HG03439 (cell line): ENCODE results near the gene JOSD2.

Experiments used
- ATAC-seq: cut with Tn5 transposase; IDR thresholded peaks from one replicate; pipeline ENCODE4 v1.9.1; 2021; ENCODE audit warnings: mild to moderate bottlenecking, moderate library complexity; ENCODE audit not compliant: unreplicated experiment

Gene JOSD2

DNA sequence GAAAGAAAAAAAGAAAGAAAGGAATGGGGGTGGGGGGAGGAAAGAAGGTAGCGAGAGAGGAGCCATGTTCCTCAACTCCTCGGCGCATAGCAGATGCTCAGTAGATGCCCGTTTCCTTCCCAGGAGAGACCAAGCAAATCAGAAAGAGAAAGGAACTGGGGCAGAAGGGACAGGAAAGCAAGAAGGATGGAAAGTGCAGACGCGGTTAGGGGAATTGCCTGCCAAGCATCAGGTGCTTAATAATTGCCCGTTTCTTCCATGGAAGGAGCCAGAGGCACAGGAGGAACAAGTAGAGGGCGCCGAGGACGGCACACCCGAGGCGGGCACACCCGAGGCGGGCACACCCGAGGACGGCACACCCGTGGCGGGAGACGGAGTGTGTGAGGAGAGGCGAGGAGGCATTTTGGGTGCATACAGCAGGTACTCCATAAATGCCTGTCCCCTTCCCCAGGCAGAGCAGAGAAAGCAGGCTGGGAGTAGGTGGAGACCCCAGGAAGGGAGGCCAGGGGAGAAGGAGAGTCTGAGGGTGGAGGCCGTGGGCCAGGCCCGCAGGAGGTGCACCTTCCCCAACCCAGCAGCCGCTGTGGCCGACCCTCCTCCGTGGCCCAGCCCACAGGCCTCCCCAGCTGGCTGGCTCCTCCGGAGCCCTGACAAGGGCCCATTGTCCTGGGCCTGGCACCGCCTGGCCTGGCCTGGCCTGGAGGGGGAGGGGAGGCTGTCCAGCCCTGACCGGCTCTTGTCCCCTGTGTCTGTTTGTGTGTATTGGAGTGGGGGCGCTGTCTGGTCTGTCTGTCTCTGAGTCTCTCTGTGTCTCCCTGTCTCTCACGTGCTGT, 14.6 kb downstream of the JOSD2 start:
- ATAC-seq: no peak

DNA sequence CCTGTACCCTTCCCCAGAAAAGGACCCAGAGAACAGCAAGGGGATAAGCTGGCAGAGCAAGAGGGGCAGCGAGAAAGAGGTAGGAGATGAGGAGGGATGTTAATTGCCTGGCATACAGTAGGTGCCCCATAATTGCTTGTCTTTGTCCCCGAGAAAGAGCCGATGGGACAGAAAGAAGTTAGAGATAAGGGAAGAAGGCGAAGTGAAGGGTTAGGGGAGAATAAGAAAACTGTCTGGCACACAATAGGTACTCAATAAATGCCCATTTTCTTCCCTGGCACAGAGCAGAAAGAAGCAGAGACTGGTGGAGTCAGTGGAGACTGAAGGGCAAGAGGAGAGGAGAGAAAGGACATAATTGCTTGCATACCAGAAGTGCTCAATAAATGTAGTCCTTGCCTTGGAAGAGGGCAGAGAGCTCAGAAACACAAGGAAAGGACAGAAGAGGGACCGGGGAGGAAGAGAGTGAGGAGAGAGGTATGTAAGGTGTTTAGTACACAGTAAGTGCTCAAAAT, 15.9 kb downstream of the JOSD2 start:
- no peak for ATAC-seq

DNA sequence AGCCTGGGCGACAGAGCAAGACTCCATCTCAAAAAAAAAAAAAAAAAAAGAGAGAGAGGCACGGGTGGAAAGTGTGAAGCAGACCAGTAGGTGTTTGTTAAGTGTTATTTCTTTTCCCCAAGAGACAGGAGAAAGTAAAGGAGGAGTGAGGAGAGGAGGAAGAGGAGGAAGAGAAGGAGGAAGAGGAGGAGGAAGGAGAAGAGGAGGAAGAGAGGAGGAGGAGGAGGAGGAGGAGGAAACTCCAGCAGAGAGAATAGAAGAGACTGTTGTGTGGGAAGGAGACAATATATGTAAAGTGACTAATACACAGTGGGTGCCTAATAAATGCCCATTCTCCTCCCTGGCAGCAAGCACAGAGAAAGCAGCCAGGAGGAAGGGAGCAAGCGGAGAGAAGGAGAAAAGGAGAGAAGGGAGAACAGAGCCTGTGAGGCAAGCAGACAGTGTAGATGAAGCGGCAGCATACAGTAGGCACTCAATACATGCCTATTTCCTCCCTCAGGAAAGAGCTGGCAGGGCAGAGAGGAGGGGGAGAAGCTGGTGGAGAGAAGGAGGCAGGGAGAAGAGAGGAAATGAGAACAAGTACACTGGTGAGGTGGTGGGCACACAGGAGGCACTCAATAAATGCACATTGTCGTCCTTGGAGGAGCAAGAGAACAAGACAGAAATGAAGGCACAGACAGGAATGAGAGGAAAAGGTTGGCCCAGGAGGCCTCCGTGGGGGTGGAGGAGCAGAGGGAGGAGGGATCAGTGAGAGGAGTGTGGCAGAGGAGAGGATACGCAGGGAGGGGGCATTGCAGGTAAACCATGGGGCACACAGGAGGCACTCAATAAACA, 16.6 kb downstream of the JOSD2 start:
- no peak for ATAC-seq

DNA sequence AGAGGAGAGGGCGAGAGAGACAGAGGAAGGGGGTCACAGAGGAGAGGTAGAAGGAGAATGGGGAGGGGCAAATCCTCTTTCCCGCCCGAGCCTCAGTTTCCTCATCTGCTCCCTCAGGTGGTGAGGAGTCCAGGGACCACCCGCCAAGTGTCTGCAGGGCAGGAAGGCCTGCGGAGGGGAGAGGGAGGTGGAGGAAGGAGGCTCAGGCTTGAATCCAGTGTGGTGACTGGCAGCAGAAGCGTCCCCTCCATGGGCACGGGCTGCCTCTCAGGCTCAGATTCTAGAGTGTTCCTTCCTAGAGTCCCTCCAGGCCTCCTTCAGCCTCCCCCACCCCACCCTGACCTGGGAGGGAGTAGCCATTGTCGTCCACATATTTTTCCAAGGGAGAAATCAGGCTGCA, 17.8 kb downstream of the JOSD2 start:
- no peak for ATAC-seq

DNA sequence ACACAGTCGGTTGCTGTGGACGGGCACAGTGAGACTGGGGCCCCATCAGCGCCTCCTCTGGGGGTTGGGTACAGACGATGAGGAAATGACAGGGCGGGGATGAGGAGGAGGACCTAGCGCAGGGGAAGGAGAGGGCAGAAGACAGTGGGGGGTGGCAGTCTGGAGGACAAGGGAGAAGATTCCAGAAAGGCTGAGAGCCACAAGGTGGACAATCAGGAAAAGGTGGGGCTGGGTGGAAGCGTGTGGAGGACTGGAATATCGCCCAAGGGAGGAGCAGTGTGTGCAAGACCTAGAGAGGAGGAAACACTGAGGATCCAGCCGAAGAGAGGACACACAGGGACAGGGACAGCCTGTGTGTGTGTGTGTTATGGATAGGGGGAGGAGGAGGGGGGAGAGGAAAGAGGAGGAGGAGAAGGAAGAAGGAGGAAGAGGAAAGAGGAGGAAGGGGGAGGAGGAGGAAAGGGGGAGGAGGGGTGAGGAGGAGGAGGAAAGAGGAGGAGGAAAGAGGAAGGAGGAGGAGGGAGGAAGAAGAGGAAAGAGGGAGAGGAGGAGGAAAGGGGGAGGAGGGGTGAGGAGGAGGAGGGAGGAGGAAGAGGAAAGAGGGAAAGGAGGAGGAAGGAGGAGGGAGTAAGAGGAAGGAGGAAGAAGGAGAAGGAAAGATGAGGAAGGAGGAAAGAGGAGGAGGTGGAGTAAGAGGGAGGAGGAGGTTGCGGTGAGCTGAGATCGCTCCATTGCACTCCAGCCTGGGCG, 18.5 kb downstream of the JOSD2 start:
- no peak for ATAC-seq

DNA sequence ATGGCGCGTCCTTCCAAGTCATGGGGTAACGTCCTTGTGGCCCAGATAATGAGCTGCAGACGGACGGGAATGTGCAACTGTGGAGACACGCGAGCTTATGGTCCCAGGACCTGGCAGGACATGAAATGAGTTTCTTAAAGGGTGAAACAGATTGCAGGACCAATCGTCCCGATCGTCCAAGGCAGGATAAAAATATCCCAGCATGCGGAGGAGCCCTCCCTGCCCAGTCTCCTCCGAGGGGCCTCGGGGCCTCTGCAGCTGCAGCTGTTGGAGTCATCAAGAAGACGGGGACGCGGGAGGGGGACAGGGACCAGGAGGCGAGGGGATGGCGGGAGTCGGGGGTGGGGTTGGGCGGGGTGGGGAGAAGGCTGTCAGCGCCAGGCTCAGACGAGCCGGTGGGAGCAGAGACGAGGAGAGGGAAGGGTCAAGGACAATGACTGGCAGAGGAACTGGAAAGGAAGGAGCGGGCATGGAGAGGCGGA, 20.0 kb downstream of the JOSD2 start:
- no peak for ATAC-seq

DNA sequence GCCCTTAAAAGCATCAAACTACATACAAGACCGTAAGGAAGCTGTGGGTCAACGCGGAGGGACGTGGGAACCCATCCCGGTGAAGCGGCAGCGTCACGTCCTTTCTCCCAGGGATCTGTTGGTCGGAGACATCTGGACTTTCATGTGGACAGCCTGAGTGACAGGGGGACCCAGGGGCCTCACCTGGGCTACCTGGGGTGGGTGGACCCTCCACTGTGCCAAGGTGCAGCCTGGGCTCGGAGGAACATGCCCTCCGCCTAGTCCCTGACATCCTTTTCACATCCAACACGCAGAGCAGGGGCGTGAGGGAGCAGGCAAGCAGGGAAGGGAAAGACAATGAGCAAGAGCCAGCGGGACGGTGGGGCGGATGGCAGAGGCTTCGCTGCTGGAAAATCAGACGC, 20.6 kb downstream of the JOSD2 start:
- ATAC-seq: no peak

DNA sequence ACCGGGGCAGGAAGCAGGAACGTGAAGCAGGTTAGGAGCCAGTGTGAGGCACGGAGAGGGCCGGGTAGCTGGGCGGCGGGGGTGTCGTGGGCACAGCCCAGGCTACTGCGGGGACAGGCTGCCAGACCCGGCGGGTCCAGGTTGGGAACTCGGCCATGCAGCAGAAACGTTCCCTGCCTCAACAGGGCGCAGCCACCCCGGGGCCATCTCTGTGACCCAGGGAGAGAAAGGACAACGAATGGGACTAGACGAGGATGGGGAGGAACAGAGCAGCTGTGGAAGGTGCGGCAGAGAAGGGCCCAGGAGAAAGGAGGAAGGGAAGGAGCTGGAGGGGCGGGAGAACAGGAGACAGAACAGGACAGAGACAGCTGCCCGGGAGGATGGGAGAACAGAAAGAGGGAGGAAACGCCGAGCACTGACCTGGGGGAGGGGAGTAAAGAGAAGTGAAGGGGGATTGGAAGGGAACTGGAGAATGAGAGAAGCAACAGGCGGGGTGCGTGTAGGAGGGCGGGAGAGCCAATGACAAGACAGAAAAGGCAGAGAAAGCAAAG, 21.5 kb downstream of the JOSD2 start:
- no peak for ATAC-seq

DNA sequence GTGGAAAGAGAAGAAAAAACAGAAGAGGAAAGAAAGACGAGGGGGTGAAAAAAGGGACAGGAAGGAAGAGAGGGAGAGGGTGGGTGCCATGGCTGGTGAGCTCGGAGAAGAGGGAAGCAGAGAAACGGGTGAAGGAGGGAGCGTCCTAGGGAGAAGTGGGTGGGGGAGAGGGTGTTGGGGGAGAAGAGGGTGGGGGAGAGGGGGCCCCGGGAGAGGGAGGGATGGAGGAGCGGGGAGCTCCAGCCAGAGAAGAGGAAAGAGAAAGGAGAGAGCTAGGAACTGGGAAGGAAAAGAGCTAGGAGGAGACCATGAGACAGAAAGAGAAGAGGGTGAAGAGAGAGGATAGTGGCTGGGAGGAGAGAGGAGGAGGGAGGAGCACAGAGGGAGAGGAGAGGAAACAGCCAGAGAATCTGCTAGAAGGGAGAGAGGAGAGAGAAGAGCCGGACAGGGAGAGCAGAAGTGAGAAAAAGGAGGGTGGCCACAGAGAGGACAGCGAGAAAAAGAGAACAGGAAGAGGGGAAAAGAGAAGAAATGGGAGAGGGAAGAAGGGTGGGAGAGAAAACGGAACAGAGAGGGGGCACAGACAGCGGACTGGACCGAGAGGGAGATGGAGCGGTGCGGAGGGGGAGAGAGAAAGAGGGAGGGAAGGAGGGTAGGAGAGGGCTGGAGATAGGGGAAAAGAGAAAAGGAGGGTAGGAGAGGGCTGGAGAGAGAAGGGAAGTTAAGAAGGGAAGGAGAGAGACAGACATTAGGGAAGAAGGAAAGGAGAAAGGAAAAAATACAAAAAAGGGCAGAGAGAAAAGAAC, 22.4 kb downstream of the JOSD2 start:
- ATAC-seq: no peak

DNA sequence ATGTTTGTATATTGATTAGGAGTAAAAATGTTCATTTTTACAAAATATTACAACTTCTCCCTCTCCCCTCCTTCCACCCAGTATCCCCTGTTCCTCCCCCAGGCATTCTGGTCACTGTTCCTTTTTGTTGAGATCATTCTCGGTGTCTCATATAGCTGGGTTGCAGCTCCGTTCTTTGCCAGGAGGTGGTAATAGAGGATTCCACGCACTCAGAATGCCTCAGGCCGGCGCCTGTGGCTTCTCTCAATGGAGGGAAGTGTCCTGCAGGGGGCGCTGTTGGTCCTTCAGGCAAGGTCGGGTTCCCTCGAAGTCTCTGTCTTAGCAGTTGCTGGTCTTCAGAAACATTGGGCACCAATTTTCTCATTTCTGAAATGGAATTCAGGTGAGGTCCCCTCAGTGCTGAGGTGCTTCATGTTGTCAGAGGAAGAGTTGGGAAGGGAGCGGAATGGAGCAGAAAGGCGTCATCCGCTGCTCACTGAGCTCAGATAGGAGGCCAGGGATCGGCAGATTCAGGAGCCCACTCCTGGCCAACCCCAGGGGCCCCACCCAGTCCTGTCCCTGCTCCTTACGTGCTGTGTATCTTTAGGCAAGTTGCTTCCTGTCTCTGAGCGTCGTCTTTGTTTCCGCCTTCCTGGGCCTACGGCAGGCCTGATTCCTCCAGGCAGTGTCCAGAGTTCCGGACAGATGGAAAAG, 24.0 kb downstream of the JOSD2 start:
- no peak for ATAC-seq

DNA sequence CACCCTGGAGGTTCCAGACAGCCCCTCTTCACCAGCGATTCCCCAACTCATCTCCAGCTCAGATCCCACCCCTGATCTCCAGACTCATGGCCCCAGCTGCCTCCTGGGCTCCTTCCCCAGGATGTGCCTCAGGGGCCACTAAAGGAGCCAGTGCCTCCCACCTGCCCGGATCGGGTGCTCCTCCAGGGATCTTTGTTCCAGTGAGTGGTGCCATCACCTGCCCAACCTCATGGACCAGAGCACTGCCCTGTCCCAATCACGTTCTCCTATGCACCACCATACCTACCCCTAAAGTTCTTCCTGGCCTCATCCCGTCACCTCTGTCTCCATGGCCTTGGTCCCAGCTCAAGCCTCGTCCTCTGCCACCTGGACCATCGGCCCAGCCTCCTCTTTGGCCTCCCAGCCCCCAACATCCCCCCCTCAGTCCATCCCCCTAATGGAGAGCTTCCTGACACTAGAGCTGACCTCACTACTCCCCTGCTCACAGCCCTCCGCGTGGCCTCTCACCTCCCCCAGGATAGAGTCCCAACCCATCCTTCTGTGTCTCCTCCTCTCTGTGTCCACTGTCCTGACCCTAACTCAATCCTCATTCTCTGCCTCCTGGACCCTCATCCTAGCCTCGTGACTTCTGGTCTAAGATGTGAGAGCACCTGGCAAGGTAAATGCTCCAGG, 25.6 kb downstream of the JOSD2 start:
- no peak for ATAC-seq

DNA sequence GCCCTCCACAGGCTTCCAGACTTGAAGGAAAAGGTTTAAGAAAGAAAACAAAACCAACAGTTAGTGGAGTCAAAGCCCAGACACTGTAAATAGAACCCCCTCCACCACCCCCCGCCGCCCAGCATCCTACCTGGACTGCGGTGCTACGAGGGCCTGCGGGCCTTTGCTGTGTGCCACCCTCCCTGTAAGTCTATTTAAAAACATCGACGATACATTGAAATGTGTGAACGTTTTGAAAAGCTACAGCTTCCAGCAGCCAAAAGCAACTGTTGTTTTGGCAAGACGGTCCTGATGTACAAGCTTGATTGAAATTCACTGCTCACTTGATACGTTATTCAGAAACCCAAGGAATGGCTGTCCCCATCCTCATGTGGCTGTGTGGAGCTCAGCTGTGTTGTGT, 28.1 kb downstream of the JOSD2 start:
- ATAC-seq: no peak

DNA sequence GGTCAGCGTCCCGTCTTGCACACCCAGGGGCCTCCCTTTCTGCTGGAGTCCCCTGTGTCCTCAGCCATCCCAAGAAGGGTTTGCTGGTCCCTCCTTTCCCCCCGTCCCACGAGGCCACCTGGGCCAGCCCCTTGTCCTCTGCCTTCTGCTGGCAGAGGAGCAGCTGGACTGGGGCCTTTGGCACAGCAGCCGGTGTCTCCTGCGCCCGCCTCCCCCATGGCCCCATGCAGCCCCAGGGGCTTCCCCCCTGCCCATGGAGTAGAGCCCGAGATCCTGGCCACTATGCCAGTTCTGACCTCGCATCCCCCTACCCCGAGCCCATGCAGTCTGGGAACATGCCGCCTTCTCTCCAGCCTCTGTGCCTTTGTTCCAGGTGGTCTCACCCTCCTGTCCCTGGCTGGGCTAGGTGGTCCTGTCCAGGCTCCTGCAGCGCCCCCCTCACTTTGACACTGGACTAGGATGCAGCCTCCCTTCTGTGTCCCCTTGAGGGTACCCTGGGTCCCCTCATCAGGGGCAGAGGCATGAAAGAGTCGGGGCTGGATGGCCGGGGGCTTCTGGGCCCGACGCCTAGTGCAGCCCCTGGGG, 28.6 kb downstream of the JOSD2 start:
- no peak for ATAC-seq

DNA sequence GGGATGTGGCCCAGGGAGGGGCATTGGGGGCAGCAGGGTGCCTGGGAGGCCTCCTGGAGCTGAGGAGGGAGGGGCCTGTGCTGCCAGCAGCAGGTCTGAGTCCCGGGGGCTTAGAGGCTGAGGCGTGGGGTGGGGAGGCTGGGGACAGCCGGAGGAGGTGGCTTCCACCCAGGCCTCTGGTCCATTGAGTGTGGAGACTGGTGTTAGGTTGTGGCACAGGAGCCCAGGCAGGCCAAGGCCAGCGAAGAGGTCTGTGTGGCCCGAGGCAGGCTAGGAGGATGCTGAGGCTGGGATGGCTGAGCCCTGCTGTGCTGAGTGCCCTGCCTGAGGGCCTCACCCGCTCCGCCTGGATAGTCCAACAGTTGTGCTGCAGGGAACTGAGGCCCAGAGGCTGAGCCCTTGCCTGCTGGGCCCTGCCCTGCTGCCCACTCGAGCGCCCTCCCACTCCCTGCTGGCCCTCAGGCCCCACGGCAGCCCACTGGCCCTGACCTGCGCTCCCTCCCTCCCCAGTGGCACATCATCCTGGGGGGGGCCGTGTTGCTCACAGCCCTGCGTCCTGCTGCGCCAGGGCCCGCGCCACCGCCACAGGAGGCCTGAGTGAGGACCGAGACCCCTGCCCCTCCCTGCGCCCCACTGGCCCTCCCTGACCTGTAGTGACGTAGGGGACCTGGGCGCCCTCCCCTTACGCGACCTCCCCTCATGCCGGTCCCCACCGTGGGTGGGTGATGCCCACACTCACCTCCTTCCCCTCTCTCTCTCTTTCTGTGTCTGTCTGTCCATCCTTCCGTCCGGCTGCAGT, 29.4 kb downstream of the JOSD2 start:
- no peak for ATAC-seq

DNA sequence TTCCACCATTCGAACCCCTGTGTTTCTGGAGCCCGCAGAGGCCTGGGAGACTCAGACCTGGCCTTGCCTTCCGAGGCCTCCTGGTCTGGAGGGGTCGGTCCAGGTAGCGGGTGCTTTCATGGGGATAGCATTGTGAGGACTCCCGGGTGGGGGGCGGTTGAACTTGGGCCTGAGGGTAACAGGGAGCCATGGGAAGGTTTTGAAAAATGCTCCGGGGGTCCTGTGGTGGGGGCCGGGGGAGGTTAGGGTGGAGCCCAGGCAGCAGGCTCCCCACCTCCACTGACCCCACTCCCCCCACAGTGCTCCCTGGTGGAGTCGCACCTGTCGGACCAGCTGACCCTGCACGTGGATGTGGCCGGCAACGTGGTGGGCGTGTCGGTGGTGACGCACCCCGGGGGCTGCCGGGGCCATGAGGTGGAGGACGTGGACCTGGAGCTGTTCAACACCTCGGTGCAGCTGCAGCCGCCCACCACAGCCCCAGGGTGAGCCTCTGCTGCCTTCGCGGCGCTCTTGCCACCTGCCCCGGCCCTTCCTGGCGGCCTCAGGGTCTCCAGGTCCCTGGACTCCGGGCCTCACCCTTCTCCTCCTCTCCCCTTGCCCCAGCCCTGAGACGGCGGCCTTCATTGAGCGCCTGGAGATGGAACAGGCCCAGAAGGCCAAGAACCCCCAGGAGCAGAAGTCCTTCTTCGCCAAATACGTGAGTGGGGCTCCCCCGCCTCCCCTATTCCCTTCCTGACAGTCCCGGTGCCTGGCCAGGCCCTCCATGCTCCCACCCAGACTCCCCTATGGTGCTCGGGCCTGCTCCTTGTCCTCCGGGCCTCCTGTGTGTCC, 30.5 kb downstream of the JOSD2 start:
- no peak for ATAC-seq

DNA sequence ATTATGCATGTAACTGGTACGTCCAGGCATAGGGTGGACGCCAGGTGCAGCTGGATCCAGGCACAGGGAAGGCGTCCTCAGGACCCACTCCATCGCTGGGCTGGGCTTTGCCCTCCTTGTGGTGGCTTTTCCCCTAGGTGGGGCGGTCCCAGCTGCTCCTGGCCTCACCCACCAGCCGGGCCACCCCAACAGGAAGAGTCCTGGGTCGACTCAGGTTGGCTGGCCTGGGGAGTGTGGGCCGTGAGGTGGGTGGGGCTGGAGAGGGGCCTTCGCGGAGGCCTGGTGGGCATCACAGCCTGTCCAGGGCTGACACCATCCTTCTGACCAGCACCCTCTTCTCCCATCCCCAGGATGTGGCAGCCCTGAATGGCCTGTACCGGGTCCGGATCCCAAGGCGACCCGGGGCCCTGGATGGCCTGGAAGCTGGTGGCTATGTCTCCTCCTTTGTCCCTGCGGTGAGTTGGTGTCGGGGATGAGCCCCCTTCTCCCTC, 31.2 kb downstream of the JOSD2 start:
- no peak for ATAC-seq
